Sigmoid colon (tissue), 7 donors: ENCODE results near the gene SP2. TPM values are rescaled to one million over a fixed set of nuclear protein-coding genes. Genes with fewer than 3 reads are reported as not detected.
A peak's percentile ranks its signal among the peaks of the same experiment; 100 is the strongest.

ENCODE experiments used
- DNase-seq: peaks from one replicate; pipeline ENCODE4 v3.0.0-alpha.2; 2019
- H3K27ac ChIP-seq, 4 donors: fragments of 200-600 bp; sonication (generic); one replicate each; pipeline ENCODE4 v1.5.1; 2016 to 2019; ENCODE audit warnings: mild to moderate bottlenecking in 1 of 4
- H3K27me3 ChIP-seq, 3 donors: fragments of 200-600 bp; sonication (generic); one replicate each; pipeline ENCODE4 v1.5.1; 2019; ENCODE audit warnings: mild to moderate bottlenecking in 1 of 3
- H3K36me3 ChIP-seq, 4 donors: fragments of 200-600 bp; sonication (generic); one replicate each; pipeline ENCODE4 v1.5.1; 2016 to 2019
- H3K4me1 ChIP-seq, 4 donors: fragments of 200-600 bp; sonication (generic); one replicate each; pipeline ENCODE4 v1.5.1; 2017 to 2019
- H3K4me3 ChIP-seq, 4 donors: fragments of 200-600 bp; sonication (generic); one replicate each; pipeline ENCODE4 v1.5.1; 2017 to 2019; ENCODE audit warnings: mild to moderate bottlenecking in 2 of 4, moderate library complexity in 1 of 4
- H3K9me3 ChIP-seq, 4 donors: fragments of 200-600 bp in 3 of 4; sonication (generic) in 3 of 4; one replicate each; pipeline versions ENCODE4 v1.5.1 to v1.6.1; 2013 to 2019
- CTCF ChIP-seq, 4 experiments: fragments of 450-650 bp in 3 of 4; fragments of 200-600 bp in 1 of 4; IDR thresholded peaks; one replicate each; pipeline ENCODE4 v1.5.1; 2016 to 2019; ENCODE audit warnings: antibody characterized with exemption in 4 of 4, mild to moderate bottlenecking in 3 of 4, moderate library complexity in 2 of 4
- EP300 ChIP-seq, 4 donors: sonication (generic); formaldehyde crosslinking; IDR thresholded peaks; one replicate each; pipeline ENCODE4 v1.6.1; 2017; ENCODE audit warnings: antibody characterized with exemption in 4 of 4
- POLR2A ChIP-seq, 2 donors: fragments of 450-650 bp; IDR thresholded peaks; one replicate each; pipeline ENCODE4 v1.6.1; 2016; ENCODE audit warnings: antibody characterized with exemption in 2 of 2, mild to moderate bottlenecking in 2 of 2, moderate library complexity in 2 of 2
- POLR2AphosphoS5 ChIP-seq, 4 donors: sonication (generic); formaldehyde crosslinking; IDR thresholded peaks; one replicate each; pipeline ENCODE4 v1.6.1; 2017; ENCODE audit warnings: antibody characterized with exemption in 4 of 4
- WGBS, 2 donors: extraction: QIAGEN DNeasy Blood & Tissue Kit; methylation state at CpG; one replicate each; pipeline ENCODE4 v1.1.7; 2013; 5-methylcytosine and 5-hydroxymethylcytosine counted together
- intact Hi-C: fragments of 100-400 bp; cut with DNase I; formaldehyde crosslinking; loops from one replicate; pipeline ENCODE4 v1.15.1; 2023
- polyA plus RNA-seq, 3 donors: library from polyadenylated mRNA; stranded (reverse); fragments of 200-250 nt; gene quantifications; one replicate each; pipeline ENCODE4 v1.2.3, GENCODE V29; 2013
- total RNA-seq, 4 donors: library from RNA; depleted of rRNA; stranded (reverse); fragments of >200 nt; gene quantifications; one replicate each; pipeline ENCODE4 v1.1.0, GENCODE V29; 2016
- donor health status: healthy with polysubstance abuse.
- donor health status: Bipolar disorder and iron deficiency.
- donor health status: healthy.

Gene SP2
- total and polyA plus RNA-seq, 7 donors: 3.0 to 19.2 (median 8.3) TPM

GRCh38 chr17:47927821-47928400, 31.9 kb downstream of the SP2 start:
- H3K36me3 ChIP-seq: peaks cover 11 to 67% (median 31%) of the 10 kb centered on the region in 4 donors
- 94% methylated on average over 20 of the region's 20 CpGs for WGBS, 2 donors
- no peak overlapping the region for H3K4me3 ChIP-seq
- no peak overlapping the region for H3K27ac ChIP-seq
- no peak for DNase-seq
- H3K27me3 ChIP-seq: no peaks in the 10 kb centered on the region
- no peaks in the 10 kb centered on the region for H3K4me1 ChIP-seq
- TF ChIP-seq CTCF (IDR thresholded peaks at IDR 0.05) (no peak), POLR2A (IDR thresholded peaks at IDR 0.05) (no peak), POLR2AphosphoS5 (IDR thresholded peaks at IDR 0.05) (no peak), EP300 (IDR thresholded peaks at IDR 0.05) (no peak)
- intact Hi-C loops: no loop called here
- no peaks in the 10 kb centered on the region for H3K9me3 ChIP-seq

- intact Hi-C loops: no loop called here
- no peak overlapping the region for H3K27ac ChIP-seq
- H3K9me3 ChIP-seq: no peaks in the 10 kb centered on the region
- no peaks in the 10 kb centered on the region for H3K27me3 ChIP-seq
- no peaks in the 10 kb centered on the region for H3K4me1 ChIP-seq
- H3K4me3 ChIP-seq: no peak overlapping the region
- 52 to 78% methylated on average over 2 of the region's 2 CpGs for WGBS, 2 donors
- no peak for DNase-seq
- TF ChIP-seq POLR2A (IDR thresholded peaks at IDR 0.05) (no peak), POLR2AphosphoS5 (IDR thresholded peaks at IDR 0.05) (no peak), CTCF (IDR thresholded peaks at IDR 0.05) (no peak), EP300 (IDR thresholded peaks at IDR 0.05) (no peak)
- H3K36me3 ChIP-seq: peaks cover 11 to 67% (median 26%) of the 10 kb centered on the region in 4 donors
Measured at GRCh38 chr17:47928415-47928814, 32.4 kb downstream of the SP2 start.

GRCh38 chr17:47929218-47930000, 33.4 kb downstream of the SP2 start:
- H3K9me3 ChIP-seq: no peaks in the 10 kb centered on the region
- peaks cover 11 to 57% (median 22%) of the 10 kb centered on the region in 4 donors for H3K36me3 ChIP-seq
- intact Hi-C loops: no loop called here
- H3K27ac ChIP-seq: peak overlapping the region in 2 of 4 donors; percentile 36 to 50
- H3K4me3 ChIP-seq: no peak overlapping the region
- WGBS, 2 donors: 65 to 76% methylated on average over 10 of the region's 10 CpGs
- peak; percentile 74 for DNase-seq
- no peaks in the 10 kb centered on the region for H3K4me1 ChIP-seq
- no peaks in the 10 kb centered on the region for H3K27me3 ChIP-seq
- TF ChIP-seq POLR2AphosphoS5 (IDR thresholded peaks at IDR 0.05): peak in 2 of 4 donors; percentile 38 to 40
- TF ChIP-seq CTCF (IDR thresholded peaks at IDR 0.05): no peak
- TF ChIP-seq EP300 (IDR thresholded peaks at IDR 0.05): no peak
- no peak for TF ChIP-seq POLR2A (IDR thresholded peaks at IDR 0.05)

GRCh38 chr17:47931848-47932247, 35.8 kb downstream of the SP2 start:
- no peak for DNase-seq
- Histone ChIP-seq H3K36me3 (peaks cover 0 to 32% (median 9%) of the 10 kb centered on the region in 4 donors), H3K4me3 (no peak overlapping the region), H3K27me3 (no peaks in the 10 kb centered on the region), H3K9me3 (no peaks in the 10 kb centered on the region), H3K4me1 (no peaks in the 10 kb centered on the region), H3K27ac (no peak overlapping the region)
- intact Hi-C loops: no loop called here
- 86 to 88% methylated on average over 4 of the region's 4 CpGs for WGBS, 2 donors
- TF ChIP-seq POLR2AphosphoS5 (IDR thresholded peaks at IDR 0.05) (no peak), EP300 (IDR thresholded peaks at IDR 0.05) (no peak), CTCF (IDR thresholded peaks at IDR 0.05) (no peak), POLR2A (IDR thresholded peaks at IDR 0.05) (no peak)
